ENCODE measurements around the gene SYNGR3.
"Not testable (repeated sequence)": the region's sequence is repeated elsewhere in the genome, so short reads cannot be mapped to it uniquely, and the experiment has no call there.

DNA sequence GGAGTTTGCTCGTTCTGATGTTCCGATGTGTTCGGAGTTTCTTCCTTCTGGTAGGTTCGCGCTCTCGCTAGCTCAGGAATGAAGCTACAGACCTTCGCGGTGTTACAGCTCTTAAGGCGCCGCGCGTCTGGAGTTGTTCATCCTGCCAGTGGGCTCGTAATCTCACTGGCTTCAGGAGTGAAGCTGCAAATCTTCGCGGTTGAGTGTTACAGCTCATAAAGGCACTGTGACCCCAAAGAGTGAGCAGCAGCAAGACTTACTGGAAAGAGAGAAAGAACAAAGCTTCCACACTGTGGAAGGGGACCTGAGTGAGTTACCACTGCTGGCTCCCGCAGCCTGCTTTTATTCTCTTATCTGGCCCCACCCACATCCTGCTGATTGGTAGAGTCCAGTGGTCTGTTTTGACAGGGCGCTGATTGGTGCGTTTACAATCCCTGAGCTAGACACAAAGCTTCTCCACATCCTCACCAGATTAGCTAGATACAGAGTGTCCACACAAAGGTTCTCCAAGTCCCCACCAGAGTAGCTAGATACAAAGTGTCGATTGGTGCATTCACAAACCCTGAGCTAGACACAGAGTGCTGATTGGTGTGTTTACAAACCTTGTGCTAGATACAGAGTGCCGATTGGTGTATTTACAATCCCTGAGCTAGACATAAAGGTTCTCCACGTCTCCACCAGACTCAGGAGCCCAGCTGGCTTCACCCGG is 32.2 kb upstream of the SYNGR3 start:
- TF ChIP-seq, protein P1, sequence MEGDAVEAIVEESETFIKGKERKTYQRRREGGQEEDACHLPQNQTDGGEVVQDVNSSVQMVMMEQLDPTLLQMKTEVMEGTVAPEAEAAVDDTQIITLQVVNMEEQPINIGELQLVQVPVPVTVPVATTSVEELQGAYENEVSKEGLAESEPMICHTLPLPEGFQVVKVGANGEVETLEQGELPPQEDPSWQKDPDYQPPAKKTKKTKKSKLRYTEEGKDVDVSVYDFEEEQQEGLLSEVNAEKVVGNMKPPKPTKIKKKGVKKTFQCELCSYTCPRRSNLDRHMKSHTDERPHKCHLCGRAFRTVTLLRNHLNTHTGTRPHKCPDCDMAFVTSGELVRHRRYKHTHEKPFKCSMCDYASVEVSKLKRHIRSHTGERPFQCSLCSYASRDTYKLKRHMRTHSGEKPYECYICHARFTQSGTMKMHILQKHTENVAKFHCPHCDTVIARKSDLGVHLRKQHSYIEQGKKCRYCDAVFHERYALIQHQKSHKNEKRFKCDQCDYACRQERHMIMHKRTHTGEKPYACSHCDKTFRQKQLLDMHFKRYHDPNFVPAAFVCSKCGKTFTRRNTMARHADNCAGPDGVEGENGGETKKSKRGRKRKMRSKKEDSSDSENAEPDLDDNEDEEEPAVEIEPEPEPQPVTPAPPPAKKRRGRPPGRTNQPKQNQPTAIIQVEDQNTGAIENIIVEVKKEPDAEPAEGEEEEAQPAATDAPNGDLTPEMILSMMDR (IDR thresholded peaks at IDR 0.05): not testable (repeated sequence)
- not testable (repeated sequence) for TF ChIP-seq EP300 (IDR thresholded peaks at IDR 0.05; ENCODE audit: low read depth)
